Lower lobe of right lung (tissue), 2 donors: ENCODE measurements around the gene CIZ1. TPM values are rescaled to one million over a fixed set of nuclear protein-coding genes. Genes with fewer than 3 reads are reported as not detected.

ENCODE experiments used
- ATAC-seq, 2 donors: fragments of 200-7000 bp; cut with Tn5 transposase; one replicate each; pipeline ENCODE4 v1.9.1; 2020 to 2022; ENCODE audit warnings: mild to moderate bottlenecking in 2 of 2, moderate library complexity in 2 of 2
- DNase-seq: peaks from one replicate; pipeline ENCODE4 v3.0.0-alpha.2; 2020
- H3K27ac ChIP-seq: fragments of 200-600 bp; one replicate; pipeline ENCODE4 v1.8.0; 2022
- H3K27me3 ChIP-seq: fragments of 200-600 bp; one replicate; pipeline ENCODE4 v1.8.0; 2022; ENCODE audit warnings: low read depth
- H3K36me3 ChIP-seq: fragments of 200-600 bp; one replicate; pipeline ENCODE4 v1.8.0; 2022; ENCODE audit warnings: mild to moderate bottlenecking
- H3K4me1 ChIP-seq: fragments of 200-600 bp; one replicate; pipeline ENCODE4 v1.8.0; 2022
- H3K4me3 ChIP-seq: fragments of 200-600 bp; one replicate; pipeline ENCODE4 v1.8.0; 2022; ENCODE audit warnings: mild to moderate bottlenecking
- H3K9me3 ChIP-seq: fragments of 200-600 bp; one replicate; pipeline ENCODE4 v1.8.0; 2022
- CTCF ChIP-seq: fragments of 200-600 bp; IDR thresholded peaks from one replicate; pipeline ENCODE4 v1.8.0; 2022; ENCODE audit warnings: antibody characterized with exemption, mild to moderate bottlenecking
- intact Hi-C: fragments of 100-400 bp; cut with DNase I; formaldehyde crosslinking; loops from one replicate; pipeline ENCODE4 v1.11.0; 2022
- total RNA-seq: library from RNA; stranded (reverse); fragmentation: NEBNext Ultra II Directional; extraction: Animal tissue kit (Norgen Biotek cat#: 25700); gene quantifications from one replicate; pipeline ENCODE4 v1.2.1, GENCODE V29; 2021
- donor health status: DM: no; HTN: yes; CAD: no; lungs with severe emphysema.

Gene CIZ1
- total RNA-seq, 1 donor from 2014 or later = 98.5 TPM

GRCh38 chr9:128160603-128160987 is 30.8 kb downstream of the CIZ1 start:
- no peak for TF ChIP-seq CTCF
- H3K36me3 ChIP-seq = peaks cover 27% of the 10 kb centered on the region
- ATAC-seq (peak; percentile 3 to 21), DNase-seq (no peak)
- H3K27ac ChIP-seq = peak overlapping the region; percentile 74
- peaks cover 18% of the 10 kb centered on the region for H3K4me1 ChIP-seq
- peak overlapping the region; percentile 81 for H3K4me3 ChIP-seq
- no peaks in the 10 kb centered on the region for H3K27me3 ChIP-seq
- H3K9me3 ChIP-seq = no peaks in the 10 kb centered on the region
- intact Hi-C loops = no loop called here

- intact Hi-C loops = no loop called here
- H3K27ac ChIP-seq = peak within 1 kb of the TSS; percentile 78
- no peak for TF ChIP-seq CTCF
- peaks cover 18% of the 10 kb centered on the region for H3K4me1 ChIP-seq
- peaks cover 22% of the 10 kb centered on the region for H3K36me3 ChIP-seq
- no peaks in the 10 kb centered on the region for H3K27me3 ChIP-seq
- peak within 1 kb of the TSS; percentile 81 for H3K4me3 ChIP-seq
- DNase-seq (peak; percentile 95), ATAC-seq (peak; percentile 97 to 98)
- H3K9me3 ChIP-seq = no peaks in the 10 kb centered on the region
These were observed 31.4 kb downstream of the CIZ1 start, which contains the start of gene BBLN for GRCh38 chr9:128159784-128160602. BBLN (plus strand) TSS chr9:128160265; CDS start chr9:128160408, 143 bp downstream.

GRCh38 chr9:128159522-128159783 is 31.9 kb downstream of the CIZ1 start:
- peak overlapping the region; percentile 78 for H3K27ac ChIP-seq
- ATAC-seq (peak; percentile 7 to 20), DNase-seq (no peak)
- peaks cover 17% of the 10 kb centered on the region for H3K36me3 ChIP-seq
- H3K27me3 ChIP-seq = no peaks in the 10 kb centered on the region
- peak overlapping the region; percentile 81 for H3K4me3 ChIP-seq
- H3K4me1 ChIP-seq = peaks cover 18% of the 10 kb centered on the region
- H3K9me3 ChIP-seq = no peaks in the 10 kb centered on the region
- TF ChIP-seq CTCF = no peak
- intact Hi-C loops = no loop called here

- Histone ChIP-seq H3K9me3 (no peaks in the 10 kb centered on the region), H3K27ac (no peak overlapping the region), H3K27me3 (no peaks in the 10 kb centered on the region), H3K4me3 (no peak overlapping the region), H3K36me3 (no peaks in the 10 kb centered on the region), H3K4me1 (peaks cover 12% of the 10 kb centered on the region)
- DNase-seq (peak; percentile 5), ATAC-seq (no peak)
- intact Hi-C loops = no loop called here
- TF ChIP-seq CTCF = no peak
These were observed 35.5 kb downstream of the CIZ1 start for GRCh38 chr9:128155736-128156500.

- DNase-seq = peak; percentile 31
- peaks cover 17% of the 10 kb centered on the region for H3K4me1 ChIP-seq
- no peak for TF ChIP-seq CTCF
- H3K36me3 ChIP-seq = no peaks in the 10 kb centered on the region
- no peak for ATAC-seq
- no peak overlapping the region for H3K27ac ChIP-seq
- no peaks in the 10 kb centered on the region for H3K9me3 ChIP-seq
- intact Hi-C loops = no loop called here
- no peaks in the 10 kb centered on the region for H3K27me3 ChIP-seq
- no peak overlapping the region for H3K4me3 ChIP-seq
These were observed 37.3 kb downstream of the CIZ1 start for GRCh38 chr9:128153947-128154695.
